GM19324 (cell line): ENCODE data around the gene RAPGEF3.

Experiments
- ATAC-seq: cut with Tn5 transposase; IDR thresholded peaks from one replicate; pipeline ENCODE4 v1.9.1; 2021; ENCODE audit warnings: mild to moderate bottlenecking, moderate library complexity; ENCODE audit not compliant: unreplicated experiment, low FRiP score

Gene RAPGEF3

GRCh38 chr12:47725893-47726292 lies 32.8 kb downstream of the RAPGEF3 start:
- ATAC-seq, result peak; percentile 79

DNA sequence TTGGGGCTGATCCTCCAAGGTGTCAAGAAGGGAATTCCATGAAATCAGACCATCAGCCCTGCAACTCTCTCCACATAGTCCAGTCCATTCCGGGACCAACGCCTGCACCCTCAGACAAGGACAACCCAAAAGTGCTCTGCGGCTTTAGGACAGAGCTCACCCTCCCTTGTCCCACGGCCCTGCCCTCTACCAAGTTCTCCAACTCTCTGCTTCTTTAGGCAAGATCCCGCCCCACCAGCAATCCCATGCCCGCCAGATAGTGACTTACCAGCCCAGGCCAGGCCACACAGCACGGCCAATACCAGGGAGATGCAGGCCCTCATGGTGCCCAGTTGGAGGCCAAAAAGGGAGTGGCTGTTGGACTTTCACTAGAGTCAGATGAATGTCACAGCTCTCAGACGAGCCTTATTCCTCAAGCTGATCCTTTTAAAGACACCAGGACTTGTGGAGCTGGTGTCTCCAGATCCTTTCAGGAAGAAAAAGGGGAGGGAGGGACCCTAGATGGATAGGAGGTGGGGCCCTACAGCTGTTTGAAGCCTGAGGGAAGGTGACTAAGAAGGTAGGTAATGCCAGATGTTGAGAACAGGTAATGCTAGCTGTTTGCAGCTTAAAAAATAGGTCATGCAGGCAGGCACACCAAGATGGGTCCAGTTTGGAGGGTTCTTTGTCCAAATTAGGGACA lies 33.4 kb downstream of the RAPGEF3 start, which contains the start of gene ENDOU:
TSS of gene ENDOU (minus strand) at position 400 of the 682 bp plus-strand sequence. CDS start at position 323, 77 bp downstream.
- ATAC-seq, result no peak

DNA sequence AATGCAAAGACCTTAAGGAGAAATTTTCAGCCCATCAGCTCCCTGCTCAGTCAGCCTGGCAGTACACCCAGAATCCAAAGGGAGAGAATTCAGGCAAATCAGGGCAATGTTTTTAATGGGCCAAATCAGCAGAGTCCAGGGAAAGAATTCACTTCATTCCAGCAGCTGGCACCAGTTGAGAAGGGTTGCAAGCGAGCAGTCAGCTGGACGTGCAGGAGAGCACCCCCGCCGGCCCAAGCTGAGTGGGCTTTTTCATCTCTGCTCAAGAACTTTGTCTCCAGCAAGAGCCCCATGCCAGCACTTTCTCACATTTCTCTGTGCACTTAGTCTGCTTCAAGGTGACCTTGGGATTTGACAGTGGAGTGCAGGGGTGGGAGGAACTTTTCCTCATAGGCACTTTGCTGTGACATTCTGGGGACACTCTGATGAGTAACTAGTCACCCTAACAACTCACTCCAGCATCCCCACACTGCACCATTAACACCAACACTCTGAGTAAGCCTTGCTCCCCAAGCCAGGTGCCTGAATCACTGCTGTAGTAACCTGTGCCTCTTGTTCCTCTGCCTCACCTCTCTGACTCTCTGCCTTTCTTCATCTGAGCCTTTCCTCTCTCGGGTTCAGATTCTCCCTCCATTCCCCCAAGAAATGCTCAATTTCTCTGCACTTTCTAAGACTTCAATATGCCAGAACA lies 35.6 kb downstream of the RAPGEF3 start:
- ATAC-seq, result no peak

- no peak for ATAC-seq
These were observed 36.4 kb downstream of the RAPGEF3 start for GRCh38 chr12:47722136-47722834.

- ATAC-seq, result no peak
These were observed 37.2 kb downstream of the RAPGEF3 start for GRCh38 chr12:47721431-47721973.

GRCh38 chr12:47718531-47718930 lies 40.1 kb downstream of the RAPGEF3 start:
- ATAC-seq, result no peak

GRCh38 chr12:47717443-47718193 lies 41.1 kb downstream of the RAPGEF3 start:
- no peak for ATAC-seq

DNA sequence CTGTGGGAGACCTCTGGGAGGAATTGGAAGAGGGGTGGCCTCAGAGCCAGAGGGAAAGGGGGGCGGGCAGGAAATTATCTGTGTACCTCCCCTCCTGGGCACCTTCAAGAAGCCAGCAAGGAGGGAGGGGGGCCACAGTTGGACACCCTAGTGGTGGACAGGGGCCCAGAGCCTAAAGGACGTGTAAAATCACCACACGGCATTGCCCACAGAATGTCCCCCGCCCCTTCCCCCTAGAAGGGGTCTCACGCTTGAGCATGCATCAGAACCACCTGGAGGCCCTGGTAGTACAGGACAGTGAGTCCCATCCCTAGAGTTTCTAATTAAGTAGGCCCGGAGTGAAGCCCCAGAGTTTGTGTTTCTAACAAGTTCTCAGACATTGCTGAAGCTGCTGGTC lies 41.6 kb downstream of the RAPGEF3 start:
- no peak for ATAC-seq

DNA sequence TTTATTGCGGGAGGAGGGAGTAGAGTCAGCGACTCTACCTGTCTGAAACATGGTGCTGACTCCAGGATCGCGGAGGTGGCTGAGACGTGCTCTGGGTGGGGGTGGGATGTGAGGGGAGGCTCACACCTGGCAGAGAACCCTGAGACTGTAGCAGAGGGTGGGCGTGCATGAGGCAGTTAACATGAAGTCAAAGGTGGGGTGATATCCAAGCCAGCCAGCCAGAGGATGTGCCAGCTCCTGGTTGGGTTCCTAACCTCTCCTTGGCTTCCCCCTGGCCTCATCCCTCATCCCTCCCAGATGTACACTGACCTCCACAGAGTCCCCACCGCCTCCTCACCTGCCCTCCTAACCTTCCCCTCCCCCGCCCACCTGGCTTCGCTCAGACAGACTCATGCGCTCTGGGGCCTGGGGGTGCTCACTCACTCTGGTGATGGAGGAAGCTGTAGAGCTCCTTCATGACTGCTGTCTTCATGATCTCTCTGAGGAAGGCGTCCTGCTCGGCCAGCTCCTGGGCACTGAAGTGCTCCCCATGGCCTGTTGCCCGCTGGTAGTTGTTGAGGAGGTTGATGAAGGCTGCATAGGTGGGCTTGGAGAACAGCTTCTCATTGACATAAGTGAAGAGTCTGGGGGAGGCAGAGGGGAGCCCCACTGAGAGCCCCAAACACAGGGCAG lies 42.7 kb downstream of the RAPGEF3 start:
- no peak for ATAC-seq

GRCh38 chr12:47715393-47715876 lies 43.2 kb downstream of the RAPGEF3 start:
- peak; percentile 72 for ATAC-seq

- no peak for ATAC-seq
These were observed 43.8 kb downstream of the RAPGEF3 start for GRCh38 chr12:47714826-47715386.

DNA sequence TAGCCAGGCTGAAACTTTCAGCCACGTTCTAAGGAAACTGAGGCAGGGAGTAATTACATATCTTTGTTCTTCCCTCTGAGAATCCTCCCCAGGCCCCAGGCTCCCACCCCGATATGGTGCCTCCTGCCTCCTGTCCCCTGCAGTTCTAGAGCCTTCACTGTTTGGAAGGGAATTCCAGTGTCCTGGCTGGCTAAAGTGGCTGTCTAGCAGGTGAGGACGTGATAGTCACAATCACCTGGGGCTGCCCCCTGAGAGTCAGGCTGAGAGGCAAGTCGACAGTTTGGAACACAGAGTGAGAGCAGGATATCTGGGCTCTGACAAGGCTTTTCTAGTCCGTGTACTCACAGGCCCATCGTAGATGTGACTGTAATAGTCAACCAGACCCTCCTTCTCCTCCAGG lies 46.5 kb downstream of the RAPGEF3 start:
- ATAC-seq, result no peak

- ATAC-seq, result no peak
These were observed 47.2 kb downstream of the RAPGEF3 start for GRCh38 chr12:47711448-47711847.

DNA sequence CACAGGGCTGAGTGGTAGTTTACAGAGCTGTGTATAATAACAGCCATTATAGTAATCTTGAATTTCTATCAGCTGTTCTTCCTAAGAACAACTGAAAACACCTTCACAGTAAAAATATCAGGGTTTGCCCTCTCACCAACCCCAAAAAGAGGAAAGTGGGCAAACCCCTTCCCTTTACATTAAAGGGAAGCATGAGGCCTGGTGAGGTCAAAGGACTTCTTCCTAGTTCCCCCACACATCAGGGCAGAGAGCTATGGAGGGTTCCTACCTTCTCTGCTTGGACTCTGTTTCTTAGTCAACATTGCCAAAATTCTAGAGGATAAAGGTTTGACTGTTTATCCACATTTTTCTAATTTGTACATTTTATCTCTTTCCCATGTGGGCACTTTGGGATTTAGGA lies 48.4 kb downstream of the RAPGEF3 start:
- ATAC-seq, result no peak

- no peak for ATAC-seq
These were observed 49.0 kb downstream of the RAPGEF3 start for GRCh38 chr12:47709671-47710070.

DNA sequence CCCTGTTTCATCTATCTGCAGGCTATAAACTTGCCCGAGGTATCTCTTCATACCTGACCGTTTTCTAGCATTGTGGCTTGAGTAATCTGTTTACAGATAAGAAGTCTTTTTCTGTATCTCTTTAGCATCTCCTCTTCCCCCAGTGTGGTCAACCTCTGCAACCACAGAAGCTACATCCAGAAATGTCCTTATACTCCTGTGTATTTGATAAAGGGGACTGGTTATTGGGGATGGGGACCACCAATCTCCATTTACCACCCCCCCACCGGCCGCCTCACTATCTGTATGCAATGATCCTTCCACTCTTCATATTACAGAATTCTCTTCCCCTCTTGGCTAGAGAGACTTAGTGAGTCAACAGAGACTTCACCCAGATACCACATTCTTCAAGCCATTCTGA lies 49.4 kb downstream of the RAPGEF3 start:
- no peak for ATAC-seq

- ATAC-seq, result no peak
These were observed 50.7 kb downstream of the RAPGEF3 start for GRCh38 chr12:47707905-47708543.

DNA sequence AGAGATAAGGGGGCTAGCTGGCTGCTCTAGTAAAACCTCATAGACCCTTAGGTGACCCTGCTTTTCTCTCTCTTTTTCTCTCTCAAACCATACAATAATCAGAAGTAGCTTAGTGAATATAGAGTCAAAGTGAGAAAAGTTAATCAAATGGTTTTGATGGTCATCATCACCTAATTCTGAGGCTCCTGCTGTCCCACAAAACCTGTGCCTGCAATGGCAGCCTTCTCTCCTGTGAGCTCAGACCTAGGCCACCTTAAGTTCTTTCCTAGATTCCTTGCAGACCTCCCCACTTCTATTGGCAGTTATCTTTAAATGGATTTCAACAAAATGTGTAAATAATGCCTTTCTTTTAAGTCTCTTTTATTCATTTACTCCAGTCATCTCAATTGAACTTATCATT lies 51.3 kb downstream of the RAPGEF3 start:
- no peak for ATAC-seq
